Neuron (in vitro differentiated cells): ENCODE measurements around the gene KCTD2.

Experiments
- H2AFZ ChIP-seq: one replicate; pipeline ENCODE4 v1.6.1; 2013; ENCODE audit warnings: low read depth, mild to moderate bottlenecking, inconsistent platforms, low read length, moderate library complexity
- H3K27me3 ChIP-seq: one replicate; pipeline ENCODE4 v1.6.1; 2013; ENCODE audit warnings: low read length; ENCODE audit not compliant: insufficient read depth
- H3K36me3 ChIP-seq: one replicate; pipeline ENCODE4 v1.6.1; 2013; ENCODE audit warnings: low read length; ENCODE audit not compliant: insufficient read depth
- H3K4me1 ChIP-seq: one replicate; pipeline ENCODE4 v1.6.1; 2013; ENCODE audit warnings: low read length; ENCODE audit not compliant: insufficient read depth
- H3K4me3 ChIP-seq: 2 replicates; pipeline ENCODE4 v1.5.1; 2013; ENCODE audit warnings: mild to moderate bottlenecking, low read length, moderate library complexity
- H3K9me3 ChIP-seq: one replicate; pipeline ENCODE4 v1.6.1; 2013; ENCODE audit warnings: low read length

The KCTD2 gene

GRCh38 chr17:75048249-75048878 is 1.3 kb downstream of the KCTD2 start:
- peaks cover 23% of the 10 kb centered on the region for H3K4me1 ChIP-seq
- H3K4me3 ChIP-seq, result peak overlapping the region; percentile 77
- H3K36me3 ChIP-seq, result peaks cover 24% of the 10 kb centered on the region
- H2AFZ ChIP-seq, result no peak overlapping the region
- H3K27me3 ChIP-seq, result no peaks in the 10 kb centered on the region
- H3K9me3 ChIP-seq, result no peaks in the 10 kb centered on the region

GRCh38 chr17:75049057-75049456 is 2.0 kb downstream of the KCTD2 start:
- peak overlapping the region; percentile 77 for H3K4me3 ChIP-seq

GRCh38 chr17:75049706-75050105 is 2.7 kb downstream of the KCTD2 start:
- H3K4me3 ChIP-seq, result no peak overlapping the region
- H3K9me3 ChIP-seq, result peaks cover 2% of the 10 kb centered on the region
- no peak overlapping the region for H2AFZ ChIP-seq
- H3K27me3 ChIP-seq, result no peaks in the 10 kb centered on the region
- H3K36me3 ChIP-seq, result peaks cover 33% of the 10 kb centered on the region
- H3K4me1 ChIP-seq, result peaks cover 23% of the 10 kb centered on the region

More at GRCh38 chr17:75049057-75049456, 2.0 kb downstream of the KCTD2 start:
- Histone ChIP-seq H3K27me3 (no peaks in the 10 kb centered on the region), H3K36me3 (peaks cover 30% of the 10 kb centered on the region), H2AFZ (no peak overlapping the region), H3K9me3 (peaks cover 2% of the 10 kb centered on the region), H3K4me1 (peaks cover 23% of the 10 kb centered on the region)

- H3K27me3 ChIP-seq, result no peaks in the 10 kb centered on the region
- H2AFZ ChIP-seq, result no peak overlapping the region
- H3K9me3 ChIP-seq, result peaks cover 2% of the 10 kb centered on the region
- H3K4me1 ChIP-seq, result peaks cover 19% of the 10 kb centered on the region
- H3K36me3 ChIP-seq, result peaks cover 40% of the 10 kb centered on the region
- no peak overlapping the region for H3K4me3 ChIP-seq
Measured at GRCh38 chr17:75051941-75052340, 4.9 kb downstream of the KCTD2 start.

DNA sequence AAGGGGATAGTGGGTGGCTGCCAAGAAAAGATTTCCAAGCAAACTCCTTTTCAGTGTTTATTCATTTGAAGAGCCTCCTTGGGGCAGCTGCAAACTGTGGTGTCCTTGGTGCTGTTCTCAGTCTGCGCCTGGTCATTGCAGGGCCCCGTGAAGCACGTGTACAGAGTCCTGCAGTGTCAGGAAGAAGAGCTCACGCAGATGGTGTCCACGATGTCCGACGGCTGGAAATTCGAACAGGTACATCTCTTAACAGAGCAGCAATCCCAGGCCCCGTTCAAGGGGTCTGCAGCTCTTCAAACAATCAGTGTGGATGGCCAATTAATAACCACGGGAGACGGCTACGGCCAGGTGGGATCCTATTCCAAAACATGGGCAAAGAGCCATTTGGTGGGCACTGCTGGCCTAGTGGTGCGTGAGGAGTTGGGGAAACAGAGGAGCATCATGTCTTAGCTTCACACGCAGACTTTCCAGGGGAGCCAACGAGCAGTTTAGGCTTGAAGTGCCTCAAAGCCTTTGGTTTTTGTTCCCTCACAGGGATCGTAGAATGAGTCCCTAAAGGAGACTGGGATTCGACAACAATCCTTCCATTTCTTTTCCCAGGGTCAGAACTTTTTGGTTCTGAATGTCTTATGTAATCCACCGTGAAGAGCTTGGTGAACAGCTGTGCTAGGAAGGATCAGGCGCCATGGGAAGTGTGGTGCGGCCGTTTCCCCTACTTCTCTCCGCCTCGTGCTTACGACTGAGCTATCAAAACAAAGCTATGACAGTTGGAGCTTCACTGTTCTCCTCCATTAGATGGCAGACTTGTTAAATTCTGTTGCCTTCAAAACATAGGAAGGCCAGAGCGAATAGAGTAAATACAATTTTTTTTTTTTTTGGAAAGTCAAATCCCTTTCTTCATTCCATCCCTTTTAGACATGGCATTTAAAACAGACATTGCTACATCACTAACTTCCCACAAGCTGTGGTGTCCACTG is 12.6 kb downstream of the KCTD2 start:
- no peaks in the 10 kb centered on the region for H3K9me3 ChIP-seq
- H3K27me3 ChIP-seq, result no peaks in the 10 kb centered on the region
- peaks cover 69% of the 10 kb centered on the region for H3K36me3 ChIP-seq
- H2AFZ ChIP-seq, result no peak overlapping the region
- no peaks in the 10 kb centered on the region for H3K4me1 ChIP-seq
- H3K4me3 ChIP-seq, result no peak overlapping the region

DNA sequence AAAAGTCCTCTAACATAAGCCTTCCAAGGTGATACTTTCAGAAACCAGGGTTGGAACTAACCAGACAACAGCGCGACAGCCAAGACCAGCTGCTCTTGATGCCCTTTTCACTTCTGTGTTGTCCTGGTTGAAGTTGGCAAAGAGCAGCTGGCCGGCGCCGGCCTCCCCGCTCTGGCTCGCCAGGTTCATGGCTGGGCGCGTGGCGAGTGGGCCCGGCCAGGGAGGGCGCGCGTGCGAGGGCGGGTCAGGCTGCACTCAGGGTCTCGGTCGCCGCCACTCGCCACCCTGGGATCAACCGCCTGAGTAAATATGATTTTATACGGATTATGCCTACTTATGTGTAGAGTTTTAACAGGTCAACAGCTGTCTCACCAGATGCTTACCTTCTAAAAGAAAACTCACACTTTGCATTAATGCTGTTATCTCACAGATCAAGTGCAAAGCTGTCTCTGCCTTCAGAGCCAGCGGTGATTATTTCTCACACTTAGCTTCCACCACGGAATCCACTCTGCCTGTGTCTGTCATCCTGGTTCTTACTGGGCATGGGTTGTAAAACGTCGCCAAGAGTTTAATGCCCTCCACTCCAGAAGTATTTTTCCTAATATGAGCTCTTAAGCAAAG is 13.5 kb downstream of the KCTD2 start:
- H3K4me1 ChIP-seq, result no peaks in the 10 kb centered on the region
- H3K4me3 ChIP-seq, result no peak overlapping the region
- no peaks in the 10 kb centered on the region for H3K9me3 ChIP-seq
- H2AFZ ChIP-seq, result no peak overlapping the region
- H3K36me3 ChIP-seq, result peaks cover 63% of the 10 kb centered on the region
- H3K27me3 ChIP-seq, result no peaks in the 10 kb centered on the region

- H3K36me3 ChIP-seq, result peaks cover 62% of the 10 kb centered on the region
- no peaks in the 10 kb centered on the region for H3K4me1 ChIP-seq
- H2AFZ ChIP-seq, result no peak overlapping the region
- no peak overlapping the region for H3K4me3 ChIP-seq
- H3K9me3 ChIP-seq, result no peaks in the 10 kb centered on the region
- H3K27me3 ChIP-seq, result no peaks in the 10 kb centered on the region
Measured at GRCh38 chr17:75061055-75061438, 14.0 kb downstream of the KCTD2 start.

DNA sequence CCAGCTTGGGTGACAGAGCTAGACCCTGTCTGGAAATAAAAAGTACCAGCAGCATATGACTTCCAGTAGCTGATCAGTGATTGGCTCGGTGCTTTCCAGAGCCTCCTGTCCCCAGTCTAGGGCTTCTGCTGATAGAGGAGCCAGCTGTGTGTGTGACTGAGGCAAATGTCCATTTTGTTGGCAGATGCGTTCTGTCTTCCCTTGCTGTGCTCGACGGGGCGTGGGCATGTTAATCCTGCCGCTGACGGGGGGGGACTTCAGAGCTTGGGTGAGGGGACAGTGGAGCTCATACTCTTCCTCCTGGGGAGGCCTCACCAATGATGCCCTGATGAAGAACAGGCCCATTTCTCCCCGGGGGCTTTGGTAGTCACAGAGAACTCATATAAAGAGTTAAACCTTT is 14.6 kb downstream of the KCTD2 start:
- no peak overlapping the region for H2AFZ ChIP-seq
- no peaks in the 10 kb centered on the region for H3K27me3 ChIP-seq
- H3K36me3 ChIP-seq, result peaks cover 61% of the 10 kb centered on the region
- H3K4me1 ChIP-seq, result no peaks in the 10 kb centered on the region
- H3K4me3 ChIP-seq, result no peak overlapping the region
- no peaks in the 10 kb centered on the region for H3K9me3 ChIP-seq

DNA sequence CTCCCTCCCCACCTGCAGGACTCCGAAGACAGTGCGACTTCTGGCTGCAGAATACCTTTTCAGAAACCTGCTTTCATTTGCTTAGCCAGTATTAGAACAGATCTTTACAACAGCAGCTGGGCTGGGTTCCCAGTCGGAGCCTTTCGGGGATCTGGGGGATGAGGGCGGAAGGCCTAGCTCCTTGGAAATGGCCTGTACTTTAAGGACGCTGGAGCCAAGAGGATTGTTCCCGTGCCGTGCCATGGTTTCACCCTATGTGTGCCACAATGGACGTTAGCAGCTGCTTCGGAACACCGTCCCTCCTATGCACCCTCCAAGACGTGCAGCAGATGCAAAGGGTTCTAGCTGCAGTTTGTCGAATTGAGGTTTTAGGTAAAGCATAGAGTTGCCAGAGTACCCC is 16.2 kb downstream of the KCTD2 start:
- Histone ChIP-seq H3K9me3 (no peaks in the 10 kb centered on the region), H3K27me3 (no peaks in the 10 kb centered on the region), H3K4me1 (no peaks in the 10 kb centered on the region)

DNA sequence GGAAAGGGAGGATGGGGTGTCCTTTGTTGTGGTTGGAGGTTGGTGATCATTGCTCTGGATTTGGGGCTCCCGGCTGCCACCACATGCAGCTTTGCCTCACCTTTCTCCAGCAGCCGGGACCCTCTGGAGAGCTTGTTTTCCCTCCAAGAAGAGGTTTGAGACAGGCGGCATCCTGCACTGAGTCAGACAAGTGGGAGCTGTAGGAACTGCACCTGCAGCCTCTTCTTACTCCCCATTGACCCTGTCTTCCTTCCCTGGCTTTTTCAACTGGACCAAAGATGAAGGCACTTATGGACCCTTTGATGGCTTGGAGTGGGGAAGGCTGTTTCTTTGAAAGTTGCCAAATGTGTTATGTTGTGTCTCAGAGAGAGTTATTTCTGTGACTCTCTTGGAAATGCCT is 16.6 kb downstream of the KCTD2 start:
- Histone ChIP-seq H3K4me1 (no peaks in the 10 kb centered on the region), H3K36me3 (peaks cover 58% of the 10 kb centered on the region), H2AFZ (no peak overlapping the region), H3K27me3 (no peaks in the 10 kb centered on the region), H3K9me3 (no peaks in the 10 kb centered on the region), H3K4me3 (no peak overlapping the region)

More for the DNA sequence above, 16.2 kb downstream of the KCTD2 start:
- no peak overlapping the region for H2AFZ ChIP-seq
- H3K36me3 ChIP-seq, result peaks cover 58% of the 10 kb centered on the region
- H3K4me3 ChIP-seq, result no peak overlapping the region

GRCh38 chr17:75064040-75064439 is 17.0 kb downstream of the KCTD2 start:
- Histone ChIP-seq H2AFZ (no peak overlapping the region), H3K4me1 (no peaks in the 10 kb centered on the region), H3K27me3 (no peaks in the 10 kb centered on the region), H3K36me3 (peaks cover 58% of the 10 kb centered on the region), H3K4me3 (no peak overlapping the region), H3K9me3 (no peaks in the 10 kb centered on the region)

DNA sequence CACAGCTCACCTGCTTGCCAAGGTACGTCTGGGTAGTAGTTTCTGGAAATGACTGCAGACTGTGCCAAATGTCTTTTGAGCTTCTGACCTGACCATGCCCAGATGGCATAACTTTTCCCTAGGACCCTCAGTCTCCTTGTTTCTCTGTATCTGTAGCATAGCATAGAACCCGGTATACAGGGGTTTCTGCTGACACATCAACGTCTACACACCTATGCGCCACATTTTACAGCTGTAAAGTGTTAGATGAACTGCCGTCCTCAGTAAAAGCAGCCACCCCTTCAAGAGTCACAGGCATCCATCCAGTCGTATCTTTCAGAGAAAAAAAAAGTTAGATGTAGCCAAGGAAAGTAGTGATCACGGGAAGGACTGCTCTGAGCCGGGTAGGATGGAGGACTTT is 17.4 kb downstream of the KCTD2 start:
- Histone ChIP-seq H3K27me3 (no peaks in the 10 kb centered on the region), H3K9me3 (no peaks in the 10 kb centered on the region), H3K4me3 (no peak overlapping the region), H2AFZ (no peak overlapping the region), H3K36me3 (peaks cover 54% of the 10 kb centered on the region), H3K4me1 (no peaks in the 10 kb centered on the region)
